HEK293T (cell line): ENCODE measurements around the gene CLDN9.
"Not testable (repeated sequence)": the region's sequence is repeated elsewhere in the genome, so short reads cannot be mapped to it uniquely, and the experiment has no call there.

Source experiments
- BHLHE40 ChIP-seq: fragments of 450-650 bp; IDR thresholded peaks from 2 replicates; pipeline ENCODE4 v1.6.1; 2016; ENCODE audit warnings: mild to moderate bottlenecking, moderate library complexity, borderline replicate concordance
- FOXM1 ChIP-seq: fragments of 450-650 bp; IDR thresholded peaks from 2 replicates; pipeline ENCODE4 v1.6.1; 2017; ENCODE audit warnings: mild to moderate bottlenecking, borderline replicate concordance
- SP1 ChIP-seq: fragments of 450-650 bp; IDR thresholded peaks from 2 replicates; pipeline ENCODE4 v1.6.1; 2017
- ZNF384 ChIP-seq: fragments of 450-650 bp; IDR thresholded peaks from 2 replicates; pipeline ENCODE4 v1.6.1; 2016

DNA sequence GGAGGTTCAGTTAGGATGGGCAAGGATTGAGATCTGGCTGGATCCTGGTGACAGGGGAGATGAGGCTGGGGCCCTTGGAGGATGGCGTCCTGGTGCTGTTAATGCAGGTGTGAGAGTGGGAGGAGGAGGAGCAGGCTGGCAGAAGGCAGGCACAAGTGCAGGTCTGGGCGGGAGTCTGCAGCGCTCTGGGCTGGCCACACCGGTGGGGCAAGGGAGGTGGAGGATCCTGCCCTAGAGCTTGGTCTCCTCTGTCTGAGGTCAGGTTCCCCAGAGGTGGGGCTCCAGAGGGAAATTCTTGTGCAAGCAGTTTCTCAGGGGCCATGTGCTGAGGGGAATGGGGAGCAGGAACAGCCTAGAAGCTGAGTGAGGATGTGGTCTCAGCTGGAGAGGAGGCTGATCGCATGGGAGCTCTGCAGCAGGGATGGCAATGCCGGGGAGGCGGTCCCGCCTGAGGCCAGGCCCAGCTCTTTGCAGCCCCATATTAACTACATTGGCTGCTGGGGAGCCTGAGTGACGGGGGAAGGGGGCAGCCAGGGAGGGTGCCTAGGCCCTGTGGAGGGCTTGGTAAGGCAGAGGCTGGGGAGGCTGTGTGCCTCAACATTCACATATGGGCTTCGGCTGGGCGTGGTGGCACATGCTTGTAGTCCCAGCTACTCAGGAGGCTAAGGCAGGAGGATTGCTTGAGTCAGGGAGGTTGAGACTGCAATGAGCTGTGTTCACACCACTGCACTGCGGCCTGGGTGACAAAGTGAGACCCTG, 40.0 kb downstream of the CLDN9 start:
- not testable (repeated sequence) for TF ChIP-seq FOXM1, ZNF384, SP1, BHLHE40
